ENCODE measurements around the gene PYGM. TPM values are rescaled to one million over a fixed set of nuclear protein-coding genes. Genes with fewer than 3 reads are reported as not detected.

PYGM gene
- total RNA-seq, 1 experiment from 2014 or later, result 1.4 TPM

DNA sequence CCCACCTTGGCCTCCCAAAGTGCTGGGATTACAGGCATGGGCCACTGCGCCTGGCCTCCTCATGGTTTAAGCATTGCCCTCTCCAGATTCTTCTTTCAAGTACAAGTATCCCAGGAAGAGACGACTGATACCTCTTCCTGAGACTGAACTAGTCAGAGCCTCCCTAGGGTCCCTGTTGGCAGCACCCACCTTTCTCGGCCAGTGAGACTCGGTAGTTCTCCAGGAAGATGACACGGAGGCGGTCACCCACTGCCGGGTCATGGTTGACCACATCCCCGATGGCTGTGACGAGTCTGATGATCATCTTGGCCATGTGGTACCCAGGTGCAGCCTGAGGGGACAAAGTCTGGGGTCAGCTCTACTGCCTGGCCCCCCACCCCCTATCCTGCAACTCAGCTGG is 8.6 kb downstream of the PYGM start:
- Histone ChIP-seq H3K4me1 (no peaks in the 10 kb centered on the region), H3K27me3 (replicated peaks; ENCODE audit: control insufficient read depth, insufficient read depth, low read length) (no peaks in the 10 kb centered on the region), H3K4me3 (ENCODE audit: low read depth, low read length) (no peak overlapping the region), H3K36me3 (ENCODE audit: control insufficient read depth, insufficient read depth, low read length) (no peaks in the 10 kb centered on the region), H3K9me3 (no peaks in the 10 kb centered on the region)
- Mint-ChIP-seq H3K27ac (ENCODE audit: unreplicated experiment) (no peak overlapping the region), H3K36me3 (ENCODE audit: insufficient read depth, unreplicated experiment) (peaks cover 6% of the 10 kb centered on the region), H3K4me1 (ENCODE audit: low read depth, unreplicated experiment) (no peaks in the 10 kb centered on the region), H3K4me3 (ENCODE audit: unreplicated experiment) (no peak overlapping the region), H3K27me3 (ENCODE audit: insufficient read depth, unreplicated experiment) (no peaks in the 10 kb centered on the region), H3K9me3 (ENCODE audit: unreplicated experiment) (no peaks in the 10 kb centered on the region)
- POLR2A ChIA-PET, result interaction anchor here (0.9 kb wide), 1 partner anchor 28 kb away, joined by 7 read pairs; the partner anchor contains the start of gene SF1
- intact Hi-C loops (cut with micrococcal nuclease; ENCODE audit: unreplicated experiment), result no loop called here
- TF ChIP-seq, protein P1, sequence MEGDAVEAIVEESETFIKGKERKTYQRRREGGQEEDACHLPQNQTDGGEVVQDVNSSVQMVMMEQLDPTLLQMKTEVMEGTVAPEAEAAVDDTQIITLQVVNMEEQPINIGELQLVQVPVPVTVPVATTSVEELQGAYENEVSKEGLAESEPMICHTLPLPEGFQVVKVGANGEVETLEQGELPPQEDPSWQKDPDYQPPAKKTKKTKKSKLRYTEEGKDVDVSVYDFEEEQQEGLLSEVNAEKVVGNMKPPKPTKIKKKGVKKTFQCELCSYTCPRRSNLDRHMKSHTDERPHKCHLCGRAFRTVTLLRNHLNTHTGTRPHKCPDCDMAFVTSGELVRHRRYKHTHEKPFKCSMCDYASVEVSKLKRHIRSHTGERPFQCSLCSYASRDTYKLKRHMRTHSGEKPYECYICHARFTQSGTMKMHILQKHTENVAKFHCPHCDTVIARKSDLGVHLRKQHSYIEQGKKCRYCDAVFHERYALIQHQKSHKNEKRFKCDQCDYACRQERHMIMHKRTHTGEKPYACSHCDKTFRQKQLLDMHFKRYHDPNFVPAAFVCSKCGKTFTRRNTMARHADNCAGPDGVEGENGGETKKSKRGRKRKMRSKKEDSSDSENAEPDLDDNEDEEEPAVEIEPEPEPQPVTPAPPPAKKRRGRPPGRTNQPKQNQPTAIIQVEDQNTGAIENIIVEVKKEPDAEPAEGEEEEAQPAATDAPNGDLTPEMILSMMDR (IDR thresholded peaks at IDR 0.05; ENCODE audit: insufficient read depth in 1 of 2, low read depth in 1 of 2, low read length in 1 of 2, severe bottlenecking in 1 of 2, unreplicated experiment in 1 of 2), result no peak
- no peak for DNase-seq
- no TSS peak for BruUV-seq (replicated peaks)
- CTCF ChIA-PET, result interaction anchor here (1.0 kb wide), 1 partner anchor 77 kb away, joined by 4 read pairs; no protein-coding TSS in a partner anchor

DNA sequence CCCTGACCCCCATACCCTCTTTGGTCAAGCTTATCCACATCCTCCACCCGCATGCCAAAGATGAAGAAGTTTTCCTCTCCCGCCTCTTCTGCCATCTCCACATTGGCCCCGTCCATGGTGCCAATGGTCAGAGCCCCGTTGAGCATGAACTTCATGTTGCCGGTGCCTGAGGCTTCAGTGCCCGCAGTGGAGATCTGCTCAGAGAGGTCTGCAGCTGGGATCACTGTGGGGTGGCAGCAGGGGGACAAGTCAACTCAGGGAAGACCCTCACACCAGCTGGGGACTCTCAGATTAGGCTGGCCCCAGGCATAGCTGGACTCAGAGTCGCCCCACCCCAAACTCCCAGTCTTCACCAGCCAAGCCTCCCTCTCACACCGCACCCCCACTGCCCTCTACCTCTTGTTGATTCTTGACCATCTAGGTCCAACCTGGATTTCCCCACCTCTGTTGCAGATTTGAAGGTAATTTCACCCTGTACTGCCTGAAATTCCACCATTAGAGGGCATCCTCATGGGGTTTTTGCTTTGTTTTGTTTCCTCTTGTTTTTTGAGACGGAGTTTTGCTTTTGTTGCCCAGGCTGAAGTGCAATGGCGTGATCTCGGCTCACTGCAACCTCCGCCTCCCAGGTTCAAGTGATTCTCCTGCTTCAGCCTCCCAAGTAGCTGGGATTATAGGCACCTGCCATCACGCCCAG is 9.3 kb downstream of the PYGM start:
- intact Hi-C loops (cut with micrococcal nuclease; ENCODE audit: unreplicated experiment), result no loop called here
- H3K27ac Mint-ChIP-seq (ENCODE audit: unreplicated experiment), result no peak overlapping the region

DNA sequence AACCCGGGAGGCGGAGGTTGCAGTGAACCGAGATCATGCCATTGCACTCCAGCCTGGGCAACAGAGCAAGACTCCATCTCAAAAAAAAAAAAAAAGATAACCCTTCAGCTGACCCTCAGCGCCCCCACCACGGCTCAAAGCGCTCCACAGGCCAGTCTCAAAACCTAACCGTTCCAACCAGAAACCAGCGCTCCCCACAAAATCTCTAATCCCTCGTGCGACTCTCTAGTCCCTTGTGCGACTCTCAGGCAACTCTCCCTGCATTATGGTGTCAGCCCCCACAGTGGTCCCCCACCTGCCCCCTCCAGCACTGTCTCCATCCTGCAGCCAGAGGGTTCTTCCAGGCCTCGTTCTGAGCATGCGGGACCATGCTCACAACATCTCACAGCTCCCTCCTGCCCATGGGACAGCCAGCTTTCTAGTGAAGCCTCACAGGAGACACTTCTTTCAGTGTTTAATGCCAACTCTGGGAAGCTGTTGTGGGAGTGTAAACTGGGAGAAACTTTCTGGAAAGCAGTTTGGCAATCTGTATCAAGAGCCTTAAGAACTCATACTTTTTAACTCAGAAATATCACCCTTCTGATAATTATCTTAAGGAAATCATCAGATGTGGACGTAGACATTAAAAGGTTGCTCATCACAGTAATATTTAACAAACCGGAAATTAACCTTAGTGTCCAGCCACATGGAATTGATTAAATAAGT is 11.7 kb downstream of the PYGM start:
- TF ChIP-seq, protein P1 (IDR thresholded peaks at IDR 0.05; ENCODE audit: insufficient read depth in 1 of 2, low read depth in 1 of 2, low read length in 1 of 2, severe bottlenecking in 1 of 2, unreplicated experiment in 1 of 2), result no peak
- no peaks in the 10 kb centered on the region for H3K9me3 ChIP-seq
- no peak overlapping the region for H3K4me3 Mint-ChIP-seq (ENCODE audit: unreplicated experiment)
- H3K27me3 Mint-ChIP-seq (ENCODE audit: insufficient read depth, unreplicated experiment), result peaks cover 6% of the 10 kb centered on the region
- peaks cover 6% of the 10 kb centered on the region for H3K36me3 Mint-ChIP-seq (ENCODE audit: insufficient read depth, unreplicated experiment)
- H3K36me3 ChIP-seq (ENCODE audit: control insufficient read depth, insufficient read depth, low read length), result no peaks in the 10 kb centered on the region
- H3K4me3 ChIP-seq (ENCODE audit: low read depth, low read length), result no peak overlapping the region
- peaks cover 20% of the 10 kb centered on the region for H3K4me1 ChIP-seq
- DNase-seq, result no peak
- no peaks in the 10 kb centered on the region for H3K27me3 ChIP-seq (replicated peaks; ENCODE audit: control insufficient read depth, insufficient read depth, low read length)
- intact Hi-C loops (cut with micrococcal nuclease; ENCODE audit: unreplicated experiment), result no loop called here
- H3K27ac Mint-ChIP-seq (ENCODE audit: unreplicated experiment), result no peak overlapping the region
- BruUV-seq (replicated peaks), result no TSS peak
- H3K9me3 Mint-ChIP-seq (ENCODE audit: unreplicated experiment), result no peaks in the 10 kb centered on the region
- ChIA-PET POLR2A (no interaction called here), CTCF (interaction anchor here (0.9 kb wide), 1 partner anchor 375 kb away, joined by 3 read pairs; no protein-coding TSS in a partner anchor)
- H3K4me1 Mint-ChIP-seq (ENCODE audit: low read depth, unreplicated experiment), result peaks cover 9% of the 10 kb centered on the region

More for the DNA sequence above, 9.3 kb downstream of the PYGM start:
- Mint-ChIP-seq H3K9me3 (ENCODE audit: unreplicated experiment) (no peaks in the 10 kb centered on the region), H3K4me1 (ENCODE audit: low read depth, unreplicated experiment) (no peaks in the 10 kb centered on the region), H3K4me3 (ENCODE audit: unreplicated experiment) (no peak overlapping the region), H3K27me3 (ENCODE audit: insufficient read depth, unreplicated experiment) (no peaks in the 10 kb centered on the region), H3K36me3 (ENCODE audit: insufficient read depth, unreplicated experiment) (peaks cover 6% of the 10 kb centered on the region)
- H3K4me1 ChIP-seq, result peaks cover 2% of the 10 kb centered on the region; the same call in 1 of the 2 replicates
- BruUV-seq (replicated peaks), result no TSS peak
- ChIA-PET POLR2A (no interaction called here), CTCF (no interaction called here)
- no peaks in the 10 kb centered on the region for H3K9me3 ChIP-seq
- DNase-seq, result no peak
- H3K27me3 ChIP-seq (replicated peaks; ENCODE audit: control insufficient read depth, insufficient read depth, low read length), result no peaks in the 10 kb centered on the region
- TF ChIP-seq, protein P1 (IDR thresholded peaks at IDR 0.05; ENCODE audit: insufficient read depth in 1 of 2, low read depth in 1 of 2, low read length in 1 of 2, severe bottlenecking in 1 of 2, unreplicated experiment in 1 of 2), result no peak
- H3K36me3 ChIP-seq (ENCODE audit: control insufficient read depth, insufficient read depth, low read length), result no peaks in the 10 kb centered on the region
- no peak overlapping the region for H3K4me3 ChIP-seq (ENCODE audit: low read depth, low read length)

All from Caco-2 (cell line).